Stimulated activated memory B cell treated with anti-CD40 and anti-IgM and Interleukin-4, amounts not matched to agents 10 μg/mL and 1 μg/mL and 100 μg/mL, for 72 hours (primary cell): ENCODE measurements around the gene ROR1.
A peak's percentile ranks its signal among the peaks of the same experiment; 100 is the strongest.

Source experiments
- ATAC-seq: fragments of 150-1000 bp; cut with Tn5 transposase; 2 replicates; pipeline ENCODE4 v1.10.0; 2021
- H3K27ac Mint-ChIP-seq: one replicate; pipeline ENCODE4 v1.8.0; 2022; ENCODE audit warnings: mild to moderate bottlenecking, mixed read lengths
- H3K27me3 Mint-ChIP-seq: one replicate; pipeline ENCODE4 v1.8.0; 2022; ENCODE audit warnings: mixed read lengths
- H3K36me3 Mint-ChIP-seq: one replicate; pipeline ENCODE4 v1.8.0; 2022; ENCODE audit warnings: mixed read lengths
- H3K4me1 Mint-ChIP-seq: one replicate; pipeline ENCODE4 v1.8.0; 2022; ENCODE audit warnings: mixed read lengths
- H3K4me3 Mint-ChIP-seq: one replicate; pipeline ENCODE4 v1.8.0; 2022; ENCODE audit warnings: mild to moderate bottlenecking, moderate library complexity, mixed read lengths
- H3K9me3 Mint-ChIP-seq: one replicate; pipeline ENCODE4 v1.8.0; 2022; ENCODE audit warnings: mixed read lengths

The ROR1 gene

GRCh38 chr1:63836374-63836773 is 62.6 kb downstream of the ROR1 start:
- Mint-ChIP-seq H3K4me3 (no peak overlapping the region), H3K4me1 (peaks cover 33% of the 10 kb centered on the region), H3K27me3 (no peaks in the 10 kb centered on the region), H3K27ac (peak overlapping the region; percentile 85), H3K9me3 (no peaks in the 10 kb centered on the region), H3K36me3 (no peaks in the 10 kb centered on the region)
- ATAC-seq = no peak

GRCh38 chr1:63836830-63837229 is 63.0 kb downstream of the ROR1 start:
- ATAC-seq = peak; percentile 85
- H3K9me3 Mint-ChIP-seq = no peaks in the 10 kb centered on the region
- no peaks in the 10 kb centered on the region for H3K36me3 Mint-ChIP-seq
- no peaks in the 10 kb centered on the region for H3K27me3 Mint-ChIP-seq
- peak overlapping the region; percentile 85 for H3K27ac Mint-ChIP-seq
- peaks cover 28% of the 10 kb centered on the region for H3K4me1 Mint-ChIP-seq
- H3K4me3 Mint-ChIP-seq = peak overlapping the region; percentile 44

GRCh38 chr1:63843010-63843409 is 69.2 kb downstream of the ROR1 start:
- ATAC-seq = no peak
- H3K27me3 Mint-ChIP-seq = no peaks in the 10 kb centered on the region
- H3K4me3 Mint-ChIP-seq = no peak overlapping the region
- H3K4me1 Mint-ChIP-seq = no peaks in the 10 kb centered on the region
- no peak overlapping the region for H3K27ac Mint-ChIP-seq
- no peaks in the 10 kb centered on the region for H3K36me3 Mint-ChIP-seq
- no peaks in the 10 kb centered on the region for H3K9me3 Mint-ChIP-seq

GRCh38 chr1:63843884-63844283 is 70.1 kb downstream of the ROR1 start:
- H3K27me3 Mint-ChIP-seq = no peaks in the 10 kb centered on the region
- H3K9me3 Mint-ChIP-seq = no peaks in the 10 kb centered on the region
- H3K27ac Mint-ChIP-seq = no peak overlapping the region
- H3K4me3 Mint-ChIP-seq = no peak overlapping the region
- no peaks in the 10 kb centered on the region for H3K36me3 Mint-ChIP-seq
- no peak for ATAC-seq
- H3K4me1 Mint-ChIP-seq = no peaks in the 10 kb centered on the region

- Mint-ChIP-seq H3K4me1 (no peaks in the 10 kb centered on the region), H3K4me3 (no peak overlapping the region), H3K9me3 (no peaks in the 10 kb centered on the region), H3K27me3 (no peaks in the 10 kb centered on the region), H3K36me3 (no peaks in the 10 kb centered on the region), H3K27ac (no peak overlapping the region)
- no peak for ATAC-seq
Measured at GRCh38 chr1:63845346-63845745, 71.5 kb downstream of the ROR1 start.

- H3K27ac Mint-ChIP-seq = no peak overlapping the region
- H3K27me3 Mint-ChIP-seq = no peaks in the 10 kb centered on the region
- H3K4me3 Mint-ChIP-seq = no peak overlapping the region
- no peaks in the 10 kb centered on the region for H3K9me3 Mint-ChIP-seq
- ATAC-seq = no peak
- H3K36me3 Mint-ChIP-seq = no peaks in the 10 kb centered on the region
- H3K4me1 Mint-ChIP-seq = no peaks in the 10 kb centered on the region
Measured at GRCh38 chr1:63847308-63847910, 73.6 kb downstream of the ROR1 start.

GRCh38 chr1:63848733-63849132 is 74.9 kb downstream of the ROR1 start:
- no peak for ATAC-seq
- Mint-ChIP-seq H3K27me3 (no peaks in the 10 kb centered on the region), H3K27ac (no peak overlapping the region), H3K4me3 (no peak overlapping the region), H3K9me3 (no peaks in the 10 kb centered on the region), H3K36me3 (no peaks in the 10 kb centered on the region), H3K4me1 (no peaks in the 10 kb centered on the region)

GRCh38 chr1:63849149-63849548 is 75.3 kb downstream of the ROR1 start:
- Mint-ChIP-seq H3K27me3 (no peaks in the 10 kb centered on the region), H3K4me1 (no peaks in the 10 kb centered on the region), H3K4me3 (no peak overlapping the region), H3K9me3 (no peaks in the 10 kb centered on the region), H3K36me3 (no peaks in the 10 kb centered on the region), H3K27ac (no peak overlapping the region)
- no peak for ATAC-seq

GRCh38 chr1:63854091-63854490 is 80.3 kb downstream of the ROR1 start:
- peaks cover 14% of the 10 kb centered on the region for H3K9me3 Mint-ChIP-seq
- H3K4me3 Mint-ChIP-seq = no peak overlapping the region
- ATAC-seq = no peak

GRCh38 chr1:63855942-63856341 is 82.1 kb downstream of the ROR1 start:
- ATAC-seq = no peak
- Mint-ChIP-seq H3K4me3 (no peak overlapping the region), H3K27ac (no peak overlapping the region), H3K36me3 (peaks cover 11% of the 10 kb centered on the region), H3K9me3 (peaks cover 14% of the 10 kb centered on the region), H3K4me1 (no peaks in the 10 kb centered on the region), H3K27me3 (no peaks in the 10 kb centered on the region)

More at GRCh38 chr1:63854091-63854490, 80.3 kb downstream of the ROR1 start:
- no peaks in the 10 kb centered on the region for H3K27me3 Mint-ChIP-seq
- no peaks in the 10 kb centered on the region for H3K4me1 Mint-ChIP-seq
- H3K36me3 Mint-ChIP-seq = peaks cover 11% of the 10 kb centered on the region
- H3K27ac Mint-ChIP-seq = no peak overlapping the region

- no peak overlapping the region for H3K27ac Mint-ChIP-seq
- no peaks in the 10 kb centered on the region for H3K27me3 Mint-ChIP-seq
- peaks cover 14% of the 10 kb centered on the region for H3K9me3 Mint-ChIP-seq
- ATAC-seq = no peak
- H3K4me3 Mint-ChIP-seq = no peak overlapping the region
- H3K36me3 Mint-ChIP-seq = peaks cover 11% of the 10 kb centered on the region
- H3K4me1 Mint-ChIP-seq = no peaks in the 10 kb centered on the region
Measured at GRCh38 chr1:63856924-63857323, 83.1 kb downstream of the ROR1 start.

GRCh38 chr1:63857478-63857877 is 83.7 kb downstream of the ROR1 start:
- no peak overlapping the region for H3K4me3 Mint-ChIP-seq
- no peaks in the 10 kb centered on the region for H3K4me1 Mint-ChIP-seq
- H3K9me3 Mint-ChIP-seq = peaks cover 14% of the 10 kb centered on the region
- no peak overlapping the region for H3K27ac Mint-ChIP-seq
- H3K27me3 Mint-ChIP-seq = no peaks in the 10 kb centered on the region
- H3K36me3 Mint-ChIP-seq = peaks cover 11% of the 10 kb centered on the region
- no peak for ATAC-seq

- Mint-ChIP-seq H3K27me3 (no peaks in the 10 kb centered on the region), H3K27ac (no peak overlapping the region), H3K9me3 (peaks cover 14% of the 10 kb centered on the region), H3K4me3 (no peak overlapping the region), H3K4me1 (no peaks in the 10 kb centered on the region), H3K36me3 (peaks cover 11% of the 10 kb centered on the region)
- ATAC-seq = no peak
Measured at GRCh38 chr1:63858153-63858552, 84.3 kb downstream of the ROR1 start.

- Mint-ChIP-seq H3K9me3 (peaks cover 14% of the 10 kb centered on the region), H3K4me1 (no peaks in the 10 kb centered on the region), H3K27me3 (no peaks in the 10 kb centered on the region), H3K4me3 (no peak overlapping the region), H3K36me3 (peaks cover 11% of the 10 kb centered on the region), H3K27ac (no peak overlapping the region)
- no peak for ATAC-seq
Measured at GRCh38 chr1:63859480-63860275, 85.9 kb downstream of the ROR1 start.

- no peak for ATAC-seq
- no peaks in the 10 kb centered on the region for H3K4me1 Mint-ChIP-seq
- H3K4me3 Mint-ChIP-seq = no peak overlapping the region
- H3K27me3 Mint-ChIP-seq = no peaks in the 10 kb centered on the region
- no peak overlapping the region for H3K27ac Mint-ChIP-seq
- H3K36me3 Mint-ChIP-seq = peaks cover 8% of the 10 kb centered on the region
- H3K9me3 Mint-ChIP-seq = peaks cover 5% of the 10 kb centered on the region
Measured at GRCh38 chr1:63861052-63861691, 87.4 kb downstream of the ROR1 start.

GRCh38 chr1:63863145-63863544 is 89.3 kb downstream of the ROR1 start:
- H3K36me3 Mint-ChIP-seq = no peaks in the 10 kb centered on the region
- no peaks in the 10 kb centered on the region for H3K4me1 Mint-ChIP-seq
- H3K27ac Mint-ChIP-seq = no peak overlapping the region
- H3K4me3 Mint-ChIP-seq = no peak overlapping the region
- H3K9me3 Mint-ChIP-seq = no peaks in the 10 kb centered on the region
- no peaks in the 10 kb centered on the region for H3K27me3 Mint-ChIP-seq
- ATAC-seq = no peak
